HCT116 (cell line): ENCODE data around the gene OR52I2. TPM values are rescaled to one million over a fixed set of nuclear protein-coding genes. Genes with fewer than 3 reads are reported as not detected.

Source experiments
- ATAC-seq: fragments of 200-7000 bp; cut with Tn5 transposase; 2 replicates; pipeline ENCODE4 v1.9.1; 2020; ENCODE audit warnings: mild to moderate bottlenecking, moderate library complexity
- BruUV-seq: library from RNA; stranded (reverse); fragments of 400-500 nt; replicated peaks from 2 replicates; lab custom pipeline; 2021; lab: Mats Ljungman, UMichigan
- CTCF ChIA-PET: fragments of 300-600 bp; sonication (Branson Sonifier 250); formaldehyde crosslinking; loops from one replicate; lab custom pipeline; 2021; ENCODE audit warnings: antibody characterized with exemption; lab: Charles Lee
- POLR2A ChIA-PET: fragments of 300-600, 350-600 bp; sonication (Branson Sonifier 250); formaldehyde crosslinking; loops from one replicate; lab custom pipeline; 2021; ENCODE audit warnings: antibody characterized with exemption; lab: Charles Lee
- RAD21 ChIA-PET, 2 experiments: fragments of 300-600 bp; sonication (Branson Sonifier 250); formaldehyde crosslinking; loops; one replicate each; lab custom pipeline; 2023; ENCODE audit warnings: low total read pairs in 2 of 2; ENCODE audit not compliant: uncharacterized antibody in 2 of 2, unreplicated experiment in 2 of 2, low non-redundant PET in 1 of 2; lab: Charles Lee
- DNase-seq: peaks from one replicate; pipeline ENCODE4 v3.0.0-alpha.2; 2010; ENCODE audit warnings: low read depth, low spot score
- H2AFZ ChIP-seq: fragments of 200-600 bp; shearing (Covaris generic), sonication (generic); 2 replicates; pipeline ENCODE4 v1.6.1; 2017; ENCODE audit warnings: low read depth, mixed run types, mixed read lengths, antibody characterized with exemption, low read length; ENCODE audit not compliant: poor library complexity, severe bottlenecking
- H3K27ac ChIP-seq: 2 replicates; pipeline ENCODE4 v1.5.1; 2012; ENCODE audit warnings: low read depth, low read length
- H3K27me3 ChIP-seq: fragments of 200-600 bp; sonication (generic); 2 replicates; pipeline ENCODE4 v1.6.1; 2016; ENCODE audit warnings: mixed run types, low read length, mixed read lengths; ENCODE audit not compliant: insufficient read depth
- H3K36me3 ChIP-seq, 2 experiments: fragments of 200-500 bp in 1 of 2; fragments of 200-600 bp in 1 of 2; sonication (Bioruptor generic) in 1 of 2; sonication (generic) in 1 of 2; 2 replicates each; pipeline versions ENCODE4 v1.5.1 to v1.6.1; 2014 to 2016; ENCODE audit warnings: low read length in 2 of 2, inconsistent platforms in 1 of 2, mixed read lengths in 1 of 2, mixed run types in 1 of 2; ENCODE audit not compliant: insufficient read depth in 2 of 2, control insufficient read depth in 1 of 2
- H3K4me1 ChIP-seq, 2 experiments: fragments of 200-600 bp in 1 of 2; sonication (generic) in 1 of 2; 2 replicates each; pipeline versions ENCODE4 v1.5.1 to v1.6.1; 2012 to 2017; ENCODE audit warnings: low read length in 2 of 2, inconsistent platforms in 1 of 2, mild to moderate bottlenecking in 1 of 2, mixed read lengths in 1 of 2, mixed run types in 1 of 2, moderate library complexity in 1 of 2; ENCODE audit not compliant: insufficient read depth in 2 of 2, control insufficient read depth in 1 of 2
- H3K4me2 ChIP-seq: fragments of 200-600 bp; sonication (generic); 2 replicates; pipeline ENCODE4 v1.6.1; 2017; ENCODE audit warnings: mixed run types, low read length, mixed read lengths
- H3K4me3 ChIP-seq, 2 experiments: fragments of 200-600 bp in 1 of 2; sonication (generic) in 1 of 2; replicated peaks in 1 of 2; 2 replicates each; pipeline ENCODE4 v1.5.1; 2011 to 2016; ENCODE audit warnings: low read length in 2 of 2, control low read depth in 1 of 2, low read depth in 1 of 2, mild to moderate bottlenecking in 1 of 2, mixed read lengths in 1 of 2, mixed run types in 1 of 2
- H3K79me2 ChIP-seq: fragments of 200-600 bp; sonication (generic); 2 replicates; pipeline ENCODE4 v1.6.1; 2017; ENCODE audit warnings: mild to moderate bottlenecking, mixed run types, low read length, moderate library complexity, mixed read lengths; ENCODE audit not compliant: insufficient read depth
- H3K9ac ChIP-seq: fragments of 200-600 bp; sonication (generic); 2 replicates; pipeline ENCODE4 v1.6.1; 2016; ENCODE audit warnings: low read length, mixed read lengths
- H3K9me2 ChIP-seq: fragments of 200-600 bp; sonication (generic), shearing (Covaris generic); 2 replicates; pipeline ENCODE4 v1.6.1; 2017; ENCODE audit warnings: mixed run types, mild to moderate bottlenecking, moderate library complexity; ENCODE audit not compliant: insufficient read depth
- H3K9me3 ChIP-seq, 2 experiments: fragments of 200-500 bp in 1 of 2; fragments of 200-600 bp in 1 of 2; sonication (Bioruptor generic) in 1 of 2; sonication (generic) in 1 of 2; 2 replicates each; pipeline ENCODE4 v1.6.1; 2014 to 2017; ENCODE audit warnings: low read length in 2 of 2, mixed read lengths in 2 of 2, inconsistent platforms in 1 of 2, low read depth in 1 of 2, mild to moderate bottlenecking in 1 of 2, mixed run types in 1 of 2, moderate library complexity in 1 of 2; ENCODE audit not compliant: control insufficient read depth in 1 of 2, insufficient read depth in 1 of 2
- H4K20me1 ChIP-seq: fragments of 200-600 bp; sonication (generic), shearing (Covaris generic); 2 replicates; pipeline ENCODE4 v1.6.1; 2017; ENCODE audit warnings: mixed run types, mild to moderate bottlenecking, moderate library complexity; ENCODE audit not compliant: insufficient read depth
- CEBPB ChIP-seq: IDR thresholded peaks from 2 replicates; pipeline ENCODE4 v1.6.1; 2012; ENCODE audit warnings: low read depth
- EGR1 ChIP-seq: IDR thresholded peaks from 2 replicates; pipeline ENCODE4 v1.6.1; 2012; ENCODE audit warnings: low read depth
- ELF1 ChIP-seq: IDR thresholded peaks from 2 replicates; pipeline ENCODE4 v1.6.1; 2012; ENCODE audit warnings: low read depth, borderline replicate concordance
- EZH2phosphoT487 ChIP-seq: fragments of 200-600 bp; IDR thresholded peaks from 2 replicates; pipeline ENCODE4 v1.6.1; 2018; ENCODE audit warnings: antibody characterized with exemption, borderline replicate concordance
- RAD21 ChIP-seq: IDR thresholded peaks from 2 replicates; pipeline ENCODE4 v1.6.1; 2012; ENCODE audit warnings: low read depth, mild to moderate bottlenecking
- SIN3A ChIP-seq: IDR thresholded peaks from 2 replicates; pipeline ENCODE4 v1.6.1; 2012; ENCODE audit warnings: low read depth
- SP1 ChIP-seq: IDR thresholded peaks from 2 replicates; pipeline ENCODE4 v1.6.1; 2012; ENCODE audit warnings: low read depth
- SRF ChIP-seq: IDR thresholded peaks from 2 replicates; pipeline ENCODE4 v1.6.1; 2012; ENCODE audit warnings: low read depth
- TCF7L2 ChIP-seq: IDR thresholded peaks from 2 replicates; pipeline ENCODE4 v1.7.0; 2011; ENCODE audit warnings: borderline replicate concordance, inconsistent platforms; ENCODE audit not compliant: insufficient read depth, insufficient read length; ENCODE audit errors: extremely low read depth
- YY1 ChIP-seq: IDR thresholded peaks from 2 replicates; pipeline ENCODE4 v1.6.1; 2011; ENCODE audit warnings: low read length, low read depth, moderate library complexity, mild to moderate bottlenecking; ENCODE audit not compliant: insufficient replicate concordance; ENCODE audit errors: extremely low read depth
- ZFX ChIP-seq: fragments of 450-650 bp; IDR thresholded peaks from 2 replicates; pipeline ENCODE4 v1.6.1; 2017
- intact Hi-C: fragments of 100-400 bp; cut with micrococcal nuclease; formaldehyde crosslinking; loops from 2 replicates; pipeline ENCODE4 v1.10.0; 2022
- total RNA-seq: library from RNA; stranded (reverse); gene quantifications from one replicate; pipeline ENCODE4 v1.2.1, GENCODE V29; 2021; ENCODE audit not compliant: unreplicated experiment
- TF ChIP-seq, protein P1 (sequence below): IDR thresholded peaks from 2 replicates; pipeline ENCODE4 v1.6.1; 2012
- TF ChIP-seq, protein P2 (sequence below): IDR thresholded peaks from 2 replicates; pipeline ENCODE4 v1.6.1; 2012

Gene OR52I2
- total RNA-seq, 1 experiment from 2014 or later, result not detected

DNA sequence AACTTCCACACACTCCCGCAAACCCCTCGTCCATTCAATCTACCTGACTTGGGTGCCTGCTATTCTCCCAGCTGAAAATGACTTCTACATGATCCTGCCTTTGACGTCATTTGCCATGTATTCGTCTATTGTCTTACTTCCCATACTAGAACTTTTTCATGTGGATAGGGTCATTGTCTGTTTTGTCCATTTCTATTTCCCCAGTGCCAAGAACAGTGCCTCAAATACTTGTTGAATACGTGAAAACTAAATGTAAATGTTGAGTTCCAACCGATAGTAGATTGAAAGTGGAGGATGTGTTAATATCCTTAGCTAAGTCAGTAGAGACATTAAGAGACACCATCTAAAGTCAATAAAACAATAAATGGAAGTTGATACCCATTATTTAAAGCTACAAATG lies 25.6 kb downstream of the OR52I2 start:
- no peaks in the 10 kb centered on the region for H4K20me1 ChIP-seq
- no peaks in the 10 kb centered on the region for H3K9me2 ChIP-seq
- H3K27me3 ChIP-seq, result no peaks in the 10 kb centered on the region
- no peak overlapping the region for H3K27ac ChIP-seq
- peak overlapping the region; percentile 84 for H2AFZ ChIP-seq
- H3K79me2 ChIP-seq, result peaks cover 4% of the 10 kb centered on the region; the same call in 1 of the 2 replicates
- H3K9me3 ChIP-seq, result no peaks in the 10 kb centered on the region
- CTCF ChIA-PET, result interaction anchor here (0.9 to 2.9 kb wide), 4 partner anchors 29 to 425 kb away, joined by 3 to 13 read pairs (median 9); partner anchors contain the start of gene OR51D1
- H3K4me2 ChIP-seq, result peak overlapping the region; percentile 84
- H3K9ac ChIP-seq, result peak overlapping the region; percentile 68
- DNase-seq (no peak), ATAC-seq (no peak)
- no peak for TF ChIP-seq SIN3A
- no peak for TF ChIP-seq SP1
- TF ChIP-seq ELF1, result no peak
- TF ChIP-seq YY1, result no peak
- no peak for TF ChIP-seq ZFX
- TF ChIP-seq, protein P1, sequence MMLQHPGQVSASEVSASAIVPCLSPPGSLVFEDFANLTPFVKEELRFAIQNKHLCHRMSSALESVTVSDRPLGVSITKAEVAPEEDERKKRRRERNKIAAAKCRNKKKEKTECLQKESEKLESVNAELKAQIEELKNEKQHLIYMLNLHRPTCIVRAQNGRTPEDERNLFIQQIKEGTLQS, result no peak
- TF ChIP-seq, protein P2, sequence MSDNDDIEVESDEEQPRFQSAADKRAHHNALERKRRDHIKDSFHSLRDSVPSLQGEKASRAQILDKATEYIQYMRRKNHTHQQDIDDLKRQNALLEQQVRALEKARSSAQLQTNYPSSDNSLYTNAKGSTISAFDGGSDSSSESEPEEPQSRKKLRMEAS, result no peak
- no peak for TF ChIP-seq EZH2phosphoT487
- no peak for TF ChIP-seq SRF
- no peak for TF ChIP-seq TCF7L2
- TF ChIP-seq RAD21, result no peak
- no peak for TF ChIP-seq CEBPB
- no peak for TF ChIP-seq EGR1
- peaks cover 0 to 15% of the 10 kb centered on the region in 2 experiments; a peak in 2 of 4 replicates for H3K4me1 ChIP-seq
- intact Hi-C loops, result loop anchor here (1.0 kb wide), 1 partner anchor 420 kb away; no protein-coding TSS in a partner anchor
- RAD21 ChIA-PET, result no interaction called here
- POLR2A ChIA-PET, result interaction anchor here (0.9 to 1.1 kb wide), 2 partner anchors 9 to 397 kb away, joined by 3 to 5 read pairs; no protein-coding TSS in a partner anchor
- peak overlapping the region; percentile 67 to 80 for H3K4me3 ChIP-seq
- BruUV-seq, result TSS peak; percentile 59
- H3K36me3 ChIP-seq, result no peaks in the 10 kb centered on the region
